B cell (primary cell): ENCODE data around the gene CNGB1.

Experiments used
- CTCF ChIP-seq: fragments of 200-600 bp; IDR thresholded peaks from one replicate; pipeline ENCODE4 v1.8.0; 2022; ENCODE audit warnings: antibody characterized with exemption, mild to moderate bottlenecking
- EZH2 ChIP-seq: IDR thresholded peaks from 2 replicates; pipeline ENCODE4 v1.6.1; 2012; ENCODE audit warnings: borderline replicate concordance, low read depth, mild to moderate bottlenecking, moderate library complexity, low read length; ENCODE audit not compliant: insufficient read depth, poor library complexity, severe bottlenecking

- TF ChIP-seq CTCF (no peak), EZH2 (no peak)
Observed at GRCh38 chr16:57999366-57999970, 28.5 kb upstream of the CNGB1 start.
